DND-41 (cell line): Measurements from ENCODE around the gene LTBP1.

Experiments
- ATAC-seq: fragments of 200-7000 bp; cut with Tn5 transposase; 3 replicates; pipeline ENCODE4 v1.9.1; 2021; ENCODE audit warnings: low read depth; ENCODE audit not compliant: insufficient read depth
- DNase-seq: peaks from one replicate; pipeline ENCODE4 v3.0.0-alpha.2; 2020
- H2AFZ ChIP-seq: 2 replicates; pipeline ENCODE4 v1.6.0; 2012; ENCODE audit warnings: low read depth, low read length
- H3K27ac ChIP-seq: 2 replicates; pipeline ENCODE4 v1.5.1; 2012; ENCODE audit warnings: low read length, inconsistent platforms
- H3K27me3 ChIP-seq: fragments of 200-600 bp; sonication (generic); 2 replicates; pipeline ENCODE4 v1.6.0; 2012; ENCODE audit warnings: low read length, mild to moderate bottlenecking, inconsistent platforms; ENCODE audit not compliant: insufficient read depth, poor library complexity
- H3K36me3 ChIP-seq: 2 replicates; pipeline ENCODE4 v1.5.1; 2012; ENCODE audit warnings: low read length, inconsistent platforms; ENCODE audit not compliant: insufficient read depth
- H3K4me1 ChIP-seq: 2 replicates; pipeline ENCODE4 v1.5.1; 2012; ENCODE audit warnings: mild to moderate bottlenecking, low read length; ENCODE audit not compliant: insufficient read depth
- H3K4me2 ChIP-seq: 2 replicates; pipeline ENCODE4 v1.6.0; 2012; ENCODE audit warnings: mild to moderate bottlenecking, moderate library complexity, low read length, inconsistent platforms; ENCODE audit not compliant: insufficient read depth
- H3K4me3 ChIP-seq, 2 experiments: fragments of 200-600 bp in 1 of 2; shearing (Covaris generic) in 1 of 2; 2 replicates each; pipeline ENCODE4 v1.5.1; 2012 to 2016; ENCODE audit warnings: inconsistent platforms in 2 of 2, low read length in 2 of 2, mild to moderate bottlenecking in 2 of 2, low read depth in 1 of 2, moderate library complexity in 1 of 2
- H3K79me2 ChIP-seq: 2 replicates; pipeline ENCODE4 v1.6.0; 2012; ENCODE audit warnings: low read length, inconsistent platforms; ENCODE audit not compliant: insufficient read depth
- H3K9ac ChIP-seq: 2 replicates; pipeline ENCODE4 v1.6.0; 2012; ENCODE audit warnings: low read depth, mild to moderate bottlenecking, inconsistent platforms, low read length, moderate library complexity
- H3K9me3 ChIP-seq: 2 replicates; pipeline ENCODE4 v1.5.1; 2012; ENCODE audit warnings: low read length, moderate library complexity, mild to moderate bottlenecking, inconsistent platforms; ENCODE audit not compliant: insufficient read depth, severe bottlenecking
- H4K20me1 ChIP-seq: 2 replicates; pipeline ENCODE4 v1.6.0; 2012; ENCODE audit warnings: low read length; ENCODE audit not compliant: insufficient read depth
- EZH2 ChIP-seq: IDR thresholded peaks from 3 replicates; pipeline ENCODE4 v1.6.1; 2012; ENCODE audit warnings: borderline replicate concordance, low read depth, mild to moderate bottlenecking, moderate library complexity, low read length, inconsistent platforms; ENCODE audit not compliant: severe bottlenecking
- TF ChIP-seq, protein P1 (sequence below): IDR thresholded peaks from 2 replicates; pipeline ENCODE4 v1.5.1; 2012; ENCODE audit warnings: borderline replicate concordance, low read length, moderate library complexity, mild to moderate bottlenecking; ENCODE audit not compliant: poor library complexity, severe bottlenecking; ENCODE audit errors: extremely low read depth

LTBP1 gene

DNA sequence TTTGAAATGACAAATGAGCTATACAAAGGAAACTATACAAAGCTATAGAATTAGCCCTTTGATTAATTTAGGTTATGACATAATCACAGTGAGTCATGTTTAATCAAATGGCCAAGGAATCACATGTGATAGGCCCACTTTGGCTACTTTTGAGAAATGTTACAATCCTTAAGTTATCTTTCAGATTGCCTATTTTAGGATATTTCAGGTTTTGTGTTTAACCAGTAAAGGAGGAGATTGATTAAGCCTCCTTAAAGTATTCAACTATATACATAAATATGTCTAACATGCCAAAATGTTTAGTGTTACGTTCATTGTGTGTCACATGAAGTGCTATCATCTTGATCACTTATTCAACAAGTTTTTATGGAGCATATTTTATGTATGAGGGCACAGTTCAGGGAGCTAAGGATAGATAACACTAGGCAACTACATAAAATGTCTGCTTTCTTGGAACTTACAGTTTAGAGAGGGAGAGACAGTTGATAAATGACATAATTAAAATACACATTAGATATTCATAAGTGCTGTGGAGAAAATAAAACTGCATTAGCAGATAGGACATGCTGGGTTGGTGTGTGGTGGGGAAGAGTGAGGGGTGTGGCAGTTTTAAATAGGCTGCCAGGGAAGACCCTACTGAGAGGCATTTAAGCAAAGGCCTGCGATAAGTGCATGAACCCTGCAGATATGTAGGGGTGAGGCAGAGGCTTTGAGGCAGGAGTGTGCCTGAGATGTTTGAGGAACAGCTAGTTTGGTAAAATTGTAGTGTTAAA is 77.2 kb downstream of the LTBP1 start:
- no peaks in the 10 kb centered on the region for H3K36me3 ChIP-seq
- H2AFZ ChIP-seq: no peak overlapping the region
- H3K4me2 ChIP-seq: no peak overlapping the region
- H3K4me1 ChIP-seq: no peaks in the 10 kb centered on the region
- TF ChIP-seq, protein P1, sequence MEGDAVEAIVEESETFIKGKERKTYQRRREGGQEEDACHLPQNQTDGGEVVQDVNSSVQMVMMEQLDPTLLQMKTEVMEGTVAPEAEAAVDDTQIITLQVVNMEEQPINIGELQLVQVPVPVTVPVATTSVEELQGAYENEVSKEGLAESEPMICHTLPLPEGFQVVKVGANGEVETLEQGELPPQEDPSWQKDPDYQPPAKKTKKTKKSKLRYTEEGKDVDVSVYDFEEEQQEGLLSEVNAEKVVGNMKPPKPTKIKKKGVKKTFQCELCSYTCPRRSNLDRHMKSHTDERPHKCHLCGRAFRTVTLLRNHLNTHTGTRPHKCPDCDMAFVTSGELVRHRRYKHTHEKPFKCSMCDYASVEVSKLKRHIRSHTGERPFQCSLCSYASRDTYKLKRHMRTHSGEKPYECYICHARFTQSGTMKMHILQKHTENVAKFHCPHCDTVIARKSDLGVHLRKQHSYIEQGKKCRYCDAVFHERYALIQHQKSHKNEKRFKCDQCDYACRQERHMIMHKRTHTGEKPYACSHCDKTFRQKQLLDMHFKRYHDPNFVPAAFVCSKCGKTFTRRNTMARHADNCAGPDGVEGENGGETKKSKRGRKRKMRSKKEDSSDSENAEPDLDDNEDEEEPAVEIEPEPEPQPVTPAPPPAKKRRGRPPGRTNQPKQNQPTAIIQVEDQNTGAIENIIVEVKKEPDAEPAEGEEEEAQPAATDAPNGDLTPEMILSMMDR: no peak
- TF ChIP-seq EZH2: no peak
- H4K20me1 ChIP-seq: no peaks in the 10 kb centered on the region
- DNase-seq: no peak
- H3K9ac ChIP-seq: no peak overlapping the region
- H3K27me3 ChIP-seq: no peaks in the 10 kb centered on the region
- no peaks in the 10 kb centered on the region for H3K79me2 ChIP-seq
- no peak overlapping the region for H3K27ac ChIP-seq
- ATAC-seq: no peak
- no peaks in the 10 kb centered on the region for H3K9me3 ChIP-seq
- no peak overlapping the region for H3K4me3 ChIP-seq

DNA sequence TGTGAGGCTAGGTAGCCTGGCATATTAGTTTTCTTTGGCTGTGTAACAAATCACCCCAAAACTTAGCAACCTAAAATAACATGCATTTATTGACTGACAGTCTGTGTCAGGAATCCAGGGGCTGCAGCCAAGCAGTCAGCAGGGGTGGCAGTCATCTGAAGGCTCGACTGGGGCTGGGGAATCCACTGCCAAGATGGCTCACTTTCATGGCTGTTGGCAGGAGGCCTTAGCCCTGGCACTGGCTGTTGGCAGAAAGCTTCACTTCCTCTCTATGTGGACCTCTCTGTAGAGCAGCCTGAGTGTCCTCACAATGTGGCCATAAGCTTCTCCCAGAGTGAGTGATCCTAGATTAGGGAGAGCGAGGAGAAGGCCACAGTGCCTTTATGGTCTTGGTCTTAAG is 78.0 kb downstream of the LTBP1 start:
- no peaks in the 10 kb centered on the region for H3K79me2 ChIP-seq
- DNase-seq (no peak), ATAC-seq (no peak)
- no peak for TF ChIP-seq EZH2
- TF ChIP-seq, protein P1: no peak
- no peak overlapping the region for H3K27ac ChIP-seq
- no peaks in the 10 kb centered on the region for H3K9me3 ChIP-seq
- no peak overlapping the region for H3K9ac ChIP-seq
- H3K4me1 ChIP-seq: no peaks in the 10 kb centered on the region
- no peaks in the 10 kb centered on the region for H3K36me3 ChIP-seq
- H3K27me3 ChIP-seq: no peaks in the 10 kb centered on the region
- H2AFZ ChIP-seq: no peak overlapping the region
- H3K4me3 ChIP-seq: no peak overlapping the region
- H3K4me2 ChIP-seq: no peak overlapping the region
- no peaks in the 10 kb centered on the region for H4K20me1 ChIP-seq

DNA sequence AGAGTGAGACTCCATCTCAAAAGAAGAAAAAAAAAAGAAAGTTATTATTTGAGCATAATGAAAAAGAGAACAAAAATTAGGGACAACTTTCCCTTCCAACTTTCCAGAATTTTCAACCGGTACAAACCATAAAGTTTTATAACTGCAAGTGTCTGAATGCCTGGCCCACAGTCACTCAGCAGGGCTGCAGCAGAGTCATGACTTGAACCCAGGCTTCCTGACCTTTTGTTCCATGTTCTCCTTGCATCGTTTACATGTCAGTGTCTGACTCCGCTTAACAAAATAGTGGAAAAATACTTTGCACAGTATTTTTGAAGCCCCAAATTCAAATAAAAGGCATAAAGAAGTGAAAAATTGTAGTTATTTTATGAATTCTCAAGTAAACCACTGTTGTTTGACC is 82.7 kb downstream of the LTBP1 start:
- DNase-seq: no peak
- no peaks in the 10 kb centered on the region for H3K27me3 ChIP-seq
- no peak overlapping the region for H3K27ac ChIP-seq
- no peaks in the 10 kb centered on the region for H4K20me1 ChIP-seq
- H3K36me3 ChIP-seq: no peaks in the 10 kb centered on the region
- no peak for ATAC-seq
- no peak overlapping the region for H3K9ac ChIP-seq
- no peaks in the 10 kb centered on the region for H3K79me2 ChIP-seq
- H3K4me1 ChIP-seq: no peaks in the 10 kb centered on the region
- no peak for TF ChIP-seq EZH2
- no peaks in the 10 kb centered on the region for H3K9me3 ChIP-seq
- H2AFZ ChIP-seq: no peak overlapping the region
- H3K4me3 ChIP-seq: no peak overlapping the region
- no peak overlapping the region for H3K4me2 ChIP-seq

- no peak overlapping the region for H3K9ac ChIP-seq
- no peaks in the 10 kb centered on the region for H3K79me2 ChIP-seq
- no peak overlapping the region for H3K4me2 ChIP-seq
- no peak for DNase-seq
- no peak overlapping the region for H3K27ac ChIP-seq
- ATAC-seq: no peak
- no peaks in the 10 kb centered on the region for H3K27me3 ChIP-seq
- TF ChIP-seq EZH2: no peak
- TF ChIP-seq, protein P1: no peak
- no peaks in the 10 kb centered on the region for H4K20me1 ChIP-seq
- H3K9me3 ChIP-seq: no peaks in the 10 kb centered on the region
- H3K36me3 ChIP-seq: no peaks in the 10 kb centered on the region
- no peak overlapping the region for H3K4me3 ChIP-seq
- H2AFZ ChIP-seq: no peak overlapping the region
- H3K4me1 ChIP-seq: no peaks in the 10 kb centered on the region
These were observed 83.2 kb downstream of the LTBP1 start for GRCh38 chr2:33029926-33030325.
